Activated CD4-positive, alpha-beta T cell treated with anti-CD3 and anti-CD28 coated beads, Interleukin-2, amount 50 U/mL, for 24 hours (primary cell): ENCODE measurements around the gene IQSEC2.

ENCODE experiments used
- DNase-seq, 2 donors: peaks; one replicate each; pipeline ENCODE4 v3.0.0-alpha.2; 2020; ENCODE audit warnings: low read depth in 1 of 2, low spot score in 1 of 2

IQSEC2 gene

DNA sequence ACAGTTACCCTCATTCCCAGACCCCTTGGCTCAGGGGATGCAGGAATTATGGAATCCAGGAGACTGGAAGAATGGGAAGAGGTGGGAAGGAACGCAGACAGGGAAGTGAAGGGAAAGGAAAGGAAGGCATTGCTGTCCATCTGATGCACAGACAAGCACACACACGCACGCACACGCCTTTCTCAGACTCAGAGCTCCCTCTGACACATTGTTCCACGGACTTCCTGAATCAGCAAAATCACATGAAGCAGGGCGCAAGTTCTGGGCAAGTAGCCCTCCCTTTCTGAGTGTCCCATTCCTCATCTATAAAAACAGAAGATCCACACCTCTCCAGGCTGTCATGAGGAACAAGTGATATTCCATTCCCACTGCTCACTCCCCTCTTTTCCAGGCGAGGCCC lies 13.2 kb downstream of the IQSEC2 start:
- no peak for DNase-seq

DNA sequence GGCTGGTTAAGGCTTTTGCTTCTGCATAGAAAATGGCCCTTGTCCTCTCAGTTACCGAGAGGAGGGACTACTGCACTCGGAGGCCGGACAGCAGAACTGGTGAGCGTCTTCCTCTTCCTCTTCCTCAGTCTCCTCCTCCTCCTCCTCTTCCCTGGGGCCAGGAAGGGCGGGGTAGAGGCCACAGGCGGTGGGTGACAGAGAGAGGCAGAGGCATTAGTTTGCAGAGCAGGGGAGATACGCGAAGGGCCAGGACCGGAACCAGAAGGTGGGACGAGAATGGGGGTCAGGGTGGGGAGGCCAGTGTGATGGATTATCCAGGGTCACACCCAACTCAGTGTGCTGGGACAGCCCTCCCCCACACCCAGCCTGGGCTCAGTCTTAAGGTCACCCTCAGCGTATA lies 14.5 kb downstream of the IQSEC2 start:
- no peak for DNase-seq

DNA sequence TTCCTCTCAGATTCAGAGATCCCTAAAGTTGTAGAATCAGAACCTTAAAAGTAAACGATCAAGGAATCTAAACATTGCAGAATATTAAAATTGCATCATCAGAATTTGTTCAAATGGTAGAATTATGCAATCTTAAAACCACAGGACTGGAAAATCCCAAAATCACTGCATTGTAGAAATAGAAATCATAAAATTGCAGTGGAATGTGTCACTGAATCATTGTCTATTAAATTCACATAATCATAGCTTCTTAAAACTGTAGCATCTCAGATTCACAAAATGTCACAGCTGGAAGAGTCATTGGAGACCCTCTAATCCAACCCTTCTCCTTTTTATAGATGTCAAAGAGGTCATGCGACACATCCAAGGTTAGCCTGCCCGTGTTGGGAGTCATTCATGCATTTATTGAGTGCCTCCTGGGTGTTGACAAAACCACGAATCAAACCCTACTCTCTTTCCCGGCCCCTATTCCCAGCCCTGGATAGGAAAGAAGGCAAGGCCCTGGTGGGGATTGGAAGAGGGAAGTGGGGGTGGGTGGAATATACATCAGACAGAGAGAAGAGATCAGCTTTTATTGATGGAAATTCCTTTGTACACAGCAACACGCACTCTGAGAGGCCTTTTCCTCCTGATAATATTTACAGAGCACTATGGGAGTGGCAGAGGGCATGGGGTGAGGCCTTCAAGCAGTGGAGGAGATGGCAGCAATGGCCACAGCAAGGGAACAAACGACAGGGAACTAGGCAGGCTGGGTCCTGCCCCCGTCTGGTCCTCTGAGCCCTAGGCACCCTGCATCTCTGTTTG lies 15.4 kb downstream of the IQSEC2 start:
- DNase-seq, result no peak

DNA sequence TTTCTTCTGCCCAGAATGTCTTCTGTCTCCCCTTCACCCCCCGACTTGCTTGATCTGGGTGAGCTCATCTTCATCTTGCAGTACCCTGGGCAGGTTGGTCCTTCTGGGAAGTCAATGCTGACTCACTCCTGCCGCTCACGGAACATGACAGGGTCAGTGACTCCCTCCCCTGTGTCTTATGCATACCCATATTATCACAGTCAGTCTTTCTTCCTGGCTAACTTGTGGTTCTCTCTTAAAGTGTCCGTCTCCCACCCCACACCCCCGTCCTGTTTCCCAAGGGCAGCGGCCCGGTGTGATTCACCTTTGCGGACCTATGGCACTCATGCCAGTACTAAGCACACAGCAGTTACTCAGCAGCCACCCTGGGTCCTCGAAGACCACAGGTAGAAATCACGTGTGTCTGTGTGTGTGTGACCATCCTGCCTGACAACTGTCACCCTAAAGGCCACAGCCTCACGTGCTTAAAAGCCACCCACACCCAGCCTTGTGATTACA lies 17.7 kb downstream of the IQSEC2 start:
- no peak for DNase-seq

DNA sequence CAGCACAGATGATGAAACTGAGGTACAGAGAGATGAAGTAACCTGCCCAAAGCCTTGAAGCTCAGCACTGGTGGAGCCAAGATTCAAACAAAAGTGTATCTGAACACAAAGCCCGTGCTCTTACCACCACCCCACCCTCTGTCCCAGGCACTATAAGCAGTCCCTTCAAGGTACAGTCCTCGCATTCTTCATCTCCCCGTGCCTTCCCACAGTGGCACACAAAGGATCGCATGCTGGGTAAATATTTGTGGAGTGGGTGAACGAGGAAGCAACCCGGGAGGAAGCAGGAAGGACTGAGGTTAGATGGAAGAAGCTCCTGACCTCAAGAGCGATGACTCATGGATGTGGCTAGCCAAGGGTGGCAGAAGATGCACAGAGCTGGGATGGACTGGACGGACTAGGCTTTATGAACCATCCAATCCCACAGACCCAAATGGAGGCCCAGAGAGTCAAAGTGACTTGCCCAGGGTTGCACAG lies 18.4 kb downstream of the IQSEC2 start:
- no peak for DNase-seq

DNA sequence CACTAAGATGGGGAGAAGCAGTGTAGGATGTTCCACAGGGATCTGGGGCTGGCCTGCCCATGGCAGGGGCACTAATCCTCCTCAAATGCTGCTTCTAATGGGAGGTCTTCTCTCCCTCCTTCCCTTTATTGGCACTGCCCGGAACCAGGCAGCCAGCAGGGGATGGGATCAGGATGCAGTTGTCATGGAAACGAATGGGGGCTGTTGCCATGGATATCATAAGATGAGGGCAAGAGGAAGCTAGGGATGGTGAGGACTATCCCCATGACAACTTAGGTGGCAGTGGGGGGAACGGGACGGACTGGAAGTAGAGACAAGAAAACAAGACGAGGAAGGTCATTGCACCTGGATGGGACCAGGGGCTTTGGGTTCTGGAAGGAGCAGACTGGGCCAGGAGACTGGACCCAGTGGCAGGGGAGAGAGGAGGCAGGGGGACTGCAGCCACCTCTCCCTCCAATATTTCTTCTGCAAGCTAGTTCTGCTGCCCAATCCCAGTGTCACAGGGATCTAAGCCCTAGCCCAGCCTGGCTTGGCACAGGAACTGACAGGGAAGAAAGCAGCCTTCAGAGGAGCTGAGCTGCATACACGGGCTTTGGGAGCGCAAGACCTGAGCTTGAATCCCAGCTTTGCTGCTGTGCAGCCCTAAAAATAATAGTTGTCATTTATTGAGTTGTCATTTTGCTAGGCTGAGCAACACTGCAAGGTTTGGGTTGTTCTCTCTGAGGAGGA lies 19.0 kb downstream of the IQSEC2 start:
- no peak for DNase-seq

DNA sequence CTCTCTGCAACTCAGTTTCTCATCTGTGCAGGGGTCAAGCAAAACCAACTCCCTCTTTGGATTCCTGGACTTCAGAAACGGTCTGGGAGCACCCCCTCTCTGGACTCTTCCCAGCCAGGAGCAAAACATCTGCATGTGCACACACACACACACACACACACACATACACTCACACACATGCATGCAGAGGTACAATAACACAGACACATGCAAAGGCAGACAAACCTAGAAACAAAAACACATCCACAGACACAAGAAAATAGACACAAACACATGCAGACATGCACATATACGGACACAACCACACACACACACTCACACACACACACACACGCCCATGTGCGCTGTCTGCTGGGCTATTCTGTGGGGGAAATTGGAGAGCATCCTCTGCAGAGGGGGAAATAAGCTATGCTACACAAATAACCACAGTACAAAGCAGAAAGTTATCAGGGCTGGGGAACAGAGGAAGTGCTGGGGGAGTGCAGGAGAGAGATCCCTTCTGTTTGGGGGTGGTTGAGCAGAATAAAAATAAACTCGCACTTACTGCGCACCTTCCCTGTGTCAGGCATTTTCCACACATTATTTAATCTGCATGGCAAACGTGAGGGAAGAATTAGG lies 19.9 kb downstream of the IQSEC2 start:
- DNase-seq, result no peak

GRCh38 chrX:53260836-53261235 lies 20.5 kb downstream of the IQSEC2 start:
- no peak for DNase-seq

GRCh38 chrX:53257670-53258423 lies 23.5 kb downstream of the IQSEC2 start:
- DNase-seq, result no peak

DNA sequence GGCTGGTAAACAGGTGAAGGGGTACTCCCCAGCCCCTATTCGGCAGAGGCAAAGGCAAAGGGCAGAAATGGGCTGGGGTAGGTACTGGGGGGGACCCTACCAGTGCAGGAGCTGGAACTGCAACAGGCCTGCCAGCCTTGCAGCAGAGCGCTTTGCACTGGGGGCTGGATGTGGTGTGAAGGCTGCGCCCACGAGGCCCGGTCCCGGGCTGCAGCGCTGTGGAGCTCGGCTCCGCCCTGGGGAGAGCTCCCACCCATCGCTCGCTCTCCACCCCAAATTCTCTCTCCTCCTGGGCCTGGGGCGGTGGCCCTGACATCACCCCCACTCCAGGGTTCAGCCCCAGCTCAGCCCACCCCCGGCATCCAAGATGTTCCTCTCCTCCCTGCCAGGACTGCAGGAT lies 24.2 kb downstream of the IQSEC2 start:
- DNase-seq, result no peak

DNA sequence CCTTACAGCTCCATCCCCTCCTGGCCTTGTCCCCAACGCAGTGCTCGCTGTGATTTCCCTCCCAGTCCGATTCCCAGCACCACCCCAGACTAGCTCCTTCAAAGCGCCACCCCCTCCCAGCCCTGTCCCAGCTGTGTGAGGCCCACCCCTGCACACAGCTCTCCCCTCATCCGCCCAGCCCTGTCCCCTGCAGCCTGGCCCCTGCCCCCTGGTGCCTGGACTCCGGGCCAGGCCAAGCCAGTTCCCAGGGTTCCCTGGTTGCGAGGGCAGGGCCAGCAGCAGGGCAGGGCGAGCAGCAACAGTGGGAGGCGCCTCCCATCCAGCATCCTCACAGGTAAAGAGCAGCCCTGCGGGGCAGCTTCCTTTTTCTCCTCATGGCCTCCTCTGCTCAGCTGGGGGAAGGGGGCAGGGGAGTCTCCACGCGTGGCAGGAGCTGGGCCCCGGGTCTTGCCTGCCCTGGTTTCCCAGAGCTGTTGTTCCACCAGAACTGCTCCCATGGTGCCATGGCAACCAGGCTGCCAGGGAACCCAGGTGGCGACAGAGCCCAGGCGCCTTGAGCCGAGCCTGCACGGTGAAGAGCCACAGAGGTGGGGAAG lies 24.8 kb downstream of the IQSEC2 start:
- no peak for DNase-seq

DNA sequence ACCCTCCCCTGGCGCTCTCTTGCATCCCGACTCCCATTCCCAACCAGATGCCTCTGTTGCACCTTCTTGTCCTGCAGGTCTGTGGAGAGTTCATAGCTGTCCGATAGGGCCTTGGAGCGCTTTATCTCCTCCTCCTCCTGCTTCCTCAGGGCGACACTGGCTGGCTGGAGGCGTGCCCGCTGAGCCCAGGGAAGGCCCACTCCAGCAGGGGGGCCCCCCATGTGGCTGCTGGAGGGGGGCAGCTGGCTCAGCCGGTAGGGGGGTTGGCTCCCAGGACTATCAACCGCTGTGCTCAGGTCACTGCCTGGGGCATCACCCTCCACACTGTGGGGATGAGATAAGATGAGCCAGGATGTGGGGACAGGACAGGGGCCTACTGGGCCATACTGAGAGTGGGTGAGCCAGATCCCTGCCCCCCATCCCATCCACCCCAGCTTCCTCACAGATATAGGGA lies 25.6 kb downstream of the IQSEC2 start:
- no peak for DNase-seq

DNA sequence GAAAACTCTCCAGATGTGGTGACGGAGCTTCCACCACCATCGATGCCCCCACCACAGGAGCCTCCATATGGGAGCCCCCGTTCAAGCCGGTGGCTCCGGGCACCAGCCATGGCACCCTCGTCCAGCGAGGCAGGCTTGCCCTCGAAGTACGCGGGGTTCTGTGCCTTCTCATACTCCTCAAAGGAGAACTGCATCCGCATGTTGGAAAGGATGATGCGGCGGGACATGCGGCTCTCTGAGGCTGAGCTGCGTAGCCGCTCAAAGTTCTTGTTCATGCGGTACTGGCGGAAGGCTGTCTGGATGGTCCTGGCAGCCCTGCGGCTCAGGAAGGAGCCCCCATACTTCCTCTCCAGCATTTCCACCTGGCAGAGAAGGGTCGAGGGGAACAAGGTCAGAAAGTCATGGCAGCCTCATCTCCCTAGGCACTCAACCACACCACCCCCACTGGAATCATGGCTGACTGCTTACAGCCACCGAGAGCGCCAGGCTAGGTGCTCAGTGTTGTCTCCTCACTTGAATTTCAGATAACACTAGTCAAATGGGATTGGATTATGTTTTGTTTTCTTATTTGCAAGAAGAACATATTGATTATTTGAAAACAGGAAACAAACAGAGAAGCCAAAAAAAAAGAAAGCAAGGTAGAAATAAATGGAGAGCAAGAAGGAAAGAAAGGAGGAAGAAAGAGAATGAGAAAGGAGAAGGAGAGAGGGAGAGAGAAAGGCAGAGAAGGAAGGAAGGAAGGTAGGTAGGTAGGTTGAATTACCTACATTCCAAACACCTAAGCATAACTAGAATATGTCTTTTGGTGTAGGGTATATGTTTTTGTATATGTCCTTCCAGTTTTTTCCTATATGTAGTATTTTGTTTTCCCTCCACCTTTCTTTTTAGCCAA lies 26.6 kb downstream of the IQSEC2 start:
- no peak for DNase-seq

DNA sequence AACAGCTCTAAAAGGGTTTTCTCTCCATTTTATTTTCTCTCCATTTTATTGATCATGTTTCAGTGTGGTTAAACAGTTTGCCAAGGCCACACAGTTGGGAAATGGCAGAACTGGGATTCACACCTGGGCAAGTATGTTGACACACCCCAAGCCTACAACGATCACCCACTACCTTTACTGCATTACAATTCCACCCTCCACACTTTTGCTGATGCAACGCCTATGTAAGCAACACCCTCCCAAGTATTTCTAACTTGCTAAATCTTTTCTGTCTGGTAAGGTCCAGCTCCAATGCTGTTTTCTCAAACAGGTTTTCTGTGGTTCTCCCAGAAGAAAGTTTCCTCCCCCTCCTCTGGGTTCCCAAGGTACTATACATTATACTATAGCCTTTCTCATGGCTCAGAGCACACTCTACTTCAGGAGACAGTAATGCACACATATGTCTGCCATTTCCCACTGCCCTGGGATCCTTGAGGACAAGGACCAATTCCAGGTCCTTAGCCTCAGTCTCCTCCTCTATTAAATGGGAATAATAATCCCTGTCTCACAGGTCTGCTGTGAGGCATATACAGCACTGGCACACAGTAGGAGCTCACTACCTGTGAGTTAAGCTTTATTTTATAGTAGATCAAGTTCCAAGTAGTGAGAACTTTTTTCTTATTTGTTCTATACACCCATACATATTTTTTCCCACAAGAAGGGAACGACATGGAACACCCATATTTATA lies 27.9 kb downstream of the IQSEC2 start:
- no peak for DNase-seq

GRCh38 chrX:53251307-53251706 lies 30.1 kb downstream of the IQSEC2 start:
- no peak for DNase-seq

- no peak for DNase-seq
These were observed 30.8 kb downstream of the IQSEC2 start for GRCh38 chrX:53250556-53250955.

DNA sequence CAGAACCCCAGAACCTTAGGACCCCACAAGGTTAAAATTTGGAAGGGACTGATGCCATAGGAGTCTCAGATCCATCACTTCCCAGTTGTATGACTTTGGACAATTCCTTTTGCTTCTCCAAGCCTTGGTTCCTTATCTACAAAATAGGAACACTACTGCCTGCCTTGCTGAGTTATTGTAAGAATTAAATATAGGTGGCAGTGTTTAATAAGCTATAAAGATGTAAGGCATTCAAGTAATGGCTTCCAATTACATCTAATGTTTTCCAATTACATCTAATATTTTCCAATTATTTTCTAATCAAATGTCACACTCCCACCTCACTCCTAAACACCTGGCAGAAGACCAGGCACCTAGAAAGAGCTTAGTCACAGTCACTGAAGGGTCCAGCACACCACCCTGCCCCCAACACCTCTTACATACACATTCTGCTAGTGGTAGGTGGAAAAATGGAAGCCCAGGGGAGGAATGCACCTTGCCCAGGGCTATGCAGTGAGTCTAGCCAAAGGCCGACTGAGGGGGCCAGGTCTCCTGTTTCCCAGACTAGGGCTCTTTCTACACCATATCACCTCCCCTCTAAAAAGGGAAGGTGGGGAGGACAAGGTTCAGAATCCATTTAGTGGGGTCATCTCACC lies 31.9 kb downstream of the IQSEC2 start:
- no peak for DNase-seq

DNA sequence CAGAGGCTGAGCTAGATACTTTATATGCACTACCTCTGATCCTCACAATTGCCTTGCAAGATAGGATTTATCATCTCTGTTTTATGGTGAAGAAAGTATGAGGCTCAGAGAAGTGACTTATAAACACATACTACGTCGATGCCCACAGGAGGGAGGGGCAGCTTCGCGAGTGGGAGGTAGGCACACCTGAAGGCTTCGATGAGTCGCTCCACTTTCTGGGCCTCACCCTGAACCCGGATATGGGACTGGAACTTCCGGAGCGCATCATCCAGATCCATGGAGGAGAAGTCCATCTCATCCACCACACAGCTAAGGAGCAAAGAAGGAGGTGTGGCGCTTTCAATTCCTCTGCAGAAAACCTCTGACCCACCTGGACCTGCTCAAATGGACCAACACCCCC lies 33.5 kb downstream of the IQSEC2 start:
- DNase-seq, result no peak

- no peak for DNase-seq
These were observed 35.2 kb downstream of the IQSEC2 start for GRCh38 chrX:53246231-53246630.
